ENCODE measurements around the gene CCDC175.

DNA sequence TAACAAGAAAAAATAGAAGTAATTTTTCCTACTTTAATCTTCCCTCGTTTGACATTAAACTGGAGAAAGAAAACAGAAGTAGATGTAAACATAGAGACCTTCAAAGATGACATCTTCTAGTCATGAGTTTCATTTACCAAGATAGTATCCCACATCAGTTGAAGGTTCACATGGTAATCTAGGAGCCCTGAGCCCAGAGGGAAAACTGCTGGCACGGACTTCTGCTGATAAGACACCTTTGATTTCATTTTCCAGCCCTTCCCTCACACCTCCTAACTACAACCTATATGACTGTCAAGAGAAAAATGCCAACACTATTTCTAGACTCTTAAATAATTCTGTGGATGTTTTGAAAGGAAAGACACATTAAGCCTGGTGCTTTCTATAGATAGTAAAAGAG is 46.0 kb upstream of the CCDC175 start:
- TF ChIP-seq EZH2phosphoT487 (IDR thresholded peaks at IDR 0.05; ENCODE audit: low read length) (no peak), CTCF (IDR thresholded peaks at IDR 0.05; ENCODE audit: low read length) (no peak), EZH2 (optimal IDR thresholded peaks at IDR 0.05; ENCODE audit: low read depth, low read length) (no peak)
